Skeletal muscle tissue (tissue), 4 donors: ENCODE measurements around the gene SEMA6D. TPM values are rescaled to one million over a fixed set of nuclear protein-coding genes. Genes with fewer than 3 reads are reported as not detected.
"Not testable (repeated sequence)": the region's sequence is repeated elsewhere in the genome, so short reads cannot be mapped to it uniquely, and the experiment has no call there.

ENCODE experiments used
- H3K27ac ChIP-seq: one replicate; pipeline ENCODE4 v1.7.0; 2013; ENCODE audit warnings: mild to moderate bottlenecking, low read depth, low read length, inconsistent platforms
- H3K27me3 ChIP-seq, 3 donors: one replicate each; pipeline ENCODE4 v1.7.0; 2013; ENCODE audit warnings: low read length in 3 of 3; ENCODE audit not compliant: control insufficient read depth in 3 of 3, insufficient read depth in 3 of 3
- H3K36me3 ChIP-seq, 3 donors: one replicate each; pipeline ENCODE4 v1.7.0; 2013; ENCODE audit warnings: low read length in 3 of 3; ENCODE audit not compliant: control insufficient read depth in 3 of 3, insufficient read depth in 3 of 3
- H3K4me1 ChIP-seq, 3 donors: one replicate each; pipeline ENCODE4 v1.7.0; 2013; ENCODE audit warnings: low read length in 3 of 3, mild to moderate bottlenecking in 3 of 3; ENCODE audit not compliant: control insufficient read depth in 3 of 3, insufficient read depth in 3 of 3
- H3K4me3 ChIP-seq, 3 donors: one replicate each; pipeline ENCODE4 v1.7.0; 2013; ENCODE audit warnings: low read length in 3 of 3
- H3K9ac ChIP-seq, 3 donors: one replicate each; pipeline ENCODE4 v1.7.0; 2013; ENCODE audit warnings: low read length in 3 of 3, mild to moderate bottlenecking in 3 of 3, moderate library complexity in 2 of 3, low read depth in 1 of 3
- H3K9me3 ChIP-seq, 3 donors: one replicate each; pipeline ENCODE4 v1.7.0; 2013; ENCODE audit warnings: low read length in 3 of 3; ENCODE audit not compliant: control insufficient read depth in 3 of 3
- total RNA-seq: library from RNA; depleted of rRNA; stranded (reverse); fragments of >200 nt; gene quantifications from one replicate; pipeline ENCODE4 v1.2.3, GENCODE V29; 2014
- donor health status: Osteomylitis.

The SEMA6D gene
- total RNA-seq, 1 donor from 2014 or later: 26.6 TPM

DNA sequence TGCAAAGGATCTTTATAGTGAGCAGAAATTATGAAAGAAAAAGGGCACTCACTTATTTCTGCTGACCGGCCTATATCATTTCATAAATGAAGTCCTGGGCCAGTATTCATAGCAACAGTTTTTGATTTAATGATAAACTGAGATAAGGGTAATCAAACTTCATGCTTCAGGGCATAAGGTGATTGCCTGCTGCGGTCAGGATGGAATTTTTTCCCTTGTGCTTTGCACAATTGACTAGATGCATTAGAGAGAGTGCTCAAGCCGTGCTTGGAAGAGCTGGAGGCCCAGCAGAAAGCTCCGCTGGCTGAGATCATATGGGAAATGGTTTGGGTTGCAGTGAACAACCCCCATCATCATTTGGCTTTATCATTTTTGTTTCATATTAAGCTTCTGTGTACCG lies 10.4 kb downstream of the SEMA6D start:
- peaks cover 48 to 74% (median 54%) of the 10 kb centered on the region in 3 donors for H3K4me1 ChIP-seq
- no peaks in the 10 kb centered on the region for H3K27me3 ChIP-seq
- H3K4me3 ChIP-seq: no peak overlapping the region
- H3K9ac ChIP-seq: peak overlapping the region in 1 of 3 donors; percentile 25
- H3K9me3 ChIP-seq: no peaks in the 10 kb centered on the region
- H3K27ac ChIP-seq: peak overlapping the region; percentile 94
- no peaks in the 10 kb centered on the region for H3K36me3 ChIP-seq

- Histone ChIP-seq H3K27me3 (no peaks in the 10 kb centered on the region), H3K36me3 (no peaks in the 10 kb centered on the region), H3K9me3 (no peaks in the 10 kb centered on the region), H3K4me3 (no peak overlapping the region), H3K4me1 (peaks cover 46 to 68% (median 49%) of the 10 kb centered on the region in 3 donors), H3K27ac (peak overlapping the region; percentile 94), H3K9ac (no peak overlapping the region)
Measured at GRCh38 chr15:47728426-47728825, 11.1 kb downstream of the SEMA6D start.

- Histone ChIP-seq H3K9ac (no peak overlapping the region), H3K27me3 (no peaks in the 10 kb centered on the region), H3K4me3 (no peak overlapping the region), H3K27ac (peak overlapping the region; percentile 94), H3K9me3 (no peaks in the 10 kb centered on the region), H3K36me3 (no peaks in the 10 kb centered on the region), H3K4me1 (peaks cover 43 to 68% (median 46%) of the 10 kb centered on the region in 3 donors)
Measured at GRCh38 chr15:47728886-47729285, 11.6 kb downstream of the SEMA6D start.

DNA sequence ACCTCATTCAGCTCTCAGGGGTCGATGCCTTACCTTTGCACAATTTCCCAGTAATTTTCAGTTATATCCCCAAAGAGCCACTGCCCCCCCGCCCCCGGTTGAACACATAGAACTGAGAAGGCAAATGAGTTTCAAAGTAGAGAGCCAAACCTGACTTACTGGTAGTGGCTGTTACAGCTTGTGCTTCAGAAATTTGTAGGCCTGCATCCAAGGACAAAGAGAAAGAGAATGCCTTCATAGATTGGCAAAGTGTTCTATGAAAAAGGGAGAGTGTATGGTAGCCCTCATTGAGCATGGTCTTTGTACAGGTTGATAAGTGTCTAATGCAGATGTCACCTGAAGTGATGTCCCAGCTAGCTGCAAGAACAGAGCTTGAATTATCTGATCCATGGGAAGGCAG lies 13.9 kb downstream of the SEMA6D start:
- Histone ChIP-seq H3K4me3 (no peak overlapping the region), H3K9me3 (no peaks in the 10 kb centered on the region), H3K27me3 (no peaks in the 10 kb centered on the region), H3K4me1 (peaks cover 30 to 65% (median 42%) of the 10 kb centered on the region in 3 donors), H3K9ac (no peak overlapping the region), H3K36me3 (no peaks in the 10 kb centered on the region), H3K27ac (no peak overlapping the region)

GRCh38 chr15:47732248-47732647 lies 14.9 kb downstream of the SEMA6D start:
- no peaks in the 10 kb centered on the region for H3K27me3 ChIP-seq
- no peaks in the 10 kb centered on the region for H3K9me3 ChIP-seq
- no peak overlapping the region for H3K9ac ChIP-seq
- H3K36me3 ChIP-seq: no peaks in the 10 kb centered on the region
- no peak overlapping the region for H3K4me3 ChIP-seq
- H3K4me1 ChIP-seq: peaks cover 20 to 60% (median 45%) of the 10 kb centered on the region in 3 donors
- no peak overlapping the region for H3K27ac ChIP-seq

DNA sequence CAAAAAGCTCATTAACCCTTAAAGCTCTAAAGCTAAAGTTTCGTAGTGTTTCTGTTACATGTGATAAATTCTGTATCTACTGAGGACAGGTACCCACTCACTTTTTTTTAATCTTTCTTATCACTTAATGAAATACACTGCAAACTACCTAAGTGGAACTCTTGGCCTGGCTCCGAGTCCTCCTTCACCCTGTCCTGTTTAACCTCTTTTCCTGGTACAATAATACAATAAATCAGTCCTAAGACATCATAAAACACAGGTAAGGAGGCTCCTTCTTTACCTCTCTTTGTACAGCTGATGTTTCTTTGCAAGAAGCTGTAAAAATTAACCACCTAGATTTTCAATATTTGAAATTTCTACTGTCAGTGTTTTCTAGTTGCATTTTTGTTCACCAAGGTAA lies 15.8 kb downstream of the SEMA6D start:
- H3K36me3 ChIP-seq: no peaks in the 10 kb centered on the region
- no peak overlapping the region for H3K4me3 ChIP-seq
- no peaks in the 10 kb centered on the region for H3K9me3 ChIP-seq
- H3K4me1 ChIP-seq: peaks cover 14 to 60% (median 38%) of the 10 kb centered on the region in 3 donors
- no peak overlapping the region for H3K9ac ChIP-seq
- no peaks in the 10 kb centered on the region for H3K27me3 ChIP-seq
- H3K27ac ChIP-seq: peak overlapping the region; percentile 2

- Histone ChIP-seq H3K36me3 (no peaks in the 10 kb centered on the region), H3K9ac (peak overlapping the region; percentile 24 to 75 (median 33)), H3K9me3 (no peaks in the 10 kb centered on the region), H3K27ac (peak overlapping the region; percentile 63), H3K27me3 (no peaks in the 10 kb centered on the region), H3K4me3 (peak overlapping the region in 2 of 3 donors; percentile 6 to 39), H3K4me1 (peaks cover 10 to 47% (median 31%) of the 10 kb centered on the region in 3 donors)
Measured at GRCh38 chr15:47736143-47736786, 19.0 kb downstream of the SEMA6D start.

DNA sequence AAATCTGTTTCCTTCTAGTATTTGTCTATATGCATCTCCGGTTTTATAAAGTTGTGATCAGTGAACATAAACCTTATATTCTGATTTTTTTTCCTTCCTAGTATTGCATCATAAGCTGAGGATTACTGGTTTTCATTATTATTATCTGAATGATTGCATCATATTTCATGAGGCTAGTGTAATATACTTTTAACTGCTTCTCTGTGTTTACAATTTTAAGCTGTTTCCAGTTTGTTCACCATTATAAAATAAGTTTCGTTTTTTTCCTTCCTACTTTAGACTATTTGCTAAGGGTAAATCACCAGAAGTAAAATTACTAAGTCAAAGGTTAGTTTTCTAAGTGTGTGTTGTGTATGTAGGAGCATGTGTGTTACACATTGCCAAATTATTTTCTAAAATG lies 20.2 kb downstream of the SEMA6D start:
- Histone ChIP-seq H3K9me3 (no peaks in the 10 kb centered on the region), H3K36me3 (no peaks in the 10 kb centered on the region), H3K9ac (peak overlapping the region in 1 of 3 donors; percentile 75), H3K27me3 (no peaks in the 10 kb centered on the region), H3K4me1 (peaks cover 14 to 48% (median 36%) of the 10 kb centered on the region in 3 donors), H3K4me3 (no peak overlapping the region), H3K27ac (no peak overlapping the region)

DNA sequence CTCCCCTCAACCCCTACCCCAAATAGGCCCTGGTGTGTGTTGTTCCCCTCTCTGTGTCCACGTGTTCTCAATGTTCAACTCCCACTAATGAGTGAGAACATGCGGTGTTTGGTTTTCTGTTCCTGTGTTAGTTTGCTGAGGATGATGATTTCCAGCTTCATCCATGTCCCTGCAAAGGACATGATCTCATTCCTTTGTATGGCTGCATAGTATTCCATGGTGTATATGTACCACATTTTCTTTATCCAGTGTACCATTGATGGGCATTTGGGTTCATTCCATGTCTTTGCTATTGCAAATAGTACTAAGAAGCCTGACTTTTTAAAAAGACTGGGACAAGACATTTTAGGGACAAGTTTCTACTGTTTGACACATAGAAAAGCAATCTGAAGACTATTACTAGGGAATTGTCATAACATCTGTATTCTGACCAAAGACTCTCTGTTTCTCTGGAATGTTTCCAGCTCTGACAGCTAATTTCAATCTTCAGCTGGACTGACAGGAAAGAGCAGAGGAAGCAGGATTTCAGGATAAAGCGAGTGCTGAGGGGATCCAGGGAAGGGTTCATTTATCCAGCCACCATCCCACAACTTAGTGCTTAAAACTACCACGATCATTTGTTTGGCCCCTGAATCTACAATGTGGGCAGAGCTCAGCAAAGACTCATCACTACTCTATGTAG lies 21.0 kb downstream of the SEMA6D start:
- not testable (repeated sequence) for H3K36me3 ChIP-seq, H3K4me3 ChIP-seq, H3K9ac ChIP-seq, H3K27me3 ChIP-seq, H3K9me3 ChIP-seq, H3K27ac ChIP-seq
- H3K4me1 ChIP-seq: peaks cover 16 to 50% (median 33%) of the 10 kb centered on the region in 3 donors

DNA sequence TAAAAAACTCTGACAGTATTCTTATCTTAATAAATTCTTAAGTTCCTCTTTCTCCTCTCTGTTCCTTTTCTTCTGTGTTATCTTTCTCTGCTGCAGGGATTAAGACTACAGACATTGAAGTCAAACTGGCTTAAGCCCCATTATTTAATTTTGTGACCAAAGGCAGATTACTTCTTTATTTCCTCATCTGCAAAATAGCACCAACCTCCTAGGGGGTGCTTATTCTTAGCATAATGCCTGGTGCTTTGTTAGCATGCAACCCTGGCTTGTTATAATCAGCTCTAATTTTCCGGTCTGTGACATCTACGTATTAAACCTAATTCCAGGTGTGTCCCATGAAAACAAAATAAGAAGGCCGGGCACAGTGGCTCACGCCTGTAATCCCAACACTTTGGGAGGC lies 23.8 kb downstream of the SEMA6D start:
- peaks cover 20 to 36% (median 31%) of the 10 kb centered on the region in 3 donors for H3K4me1 ChIP-seq
- H3K9ac ChIP-seq: no peak overlapping the region
- peaks cover 0 to 8% (median 0%) of the 10 kb centered on the region in 3 donors for H3K36me3 ChIP-seq
- no peaks in the 10 kb centered on the region for H3K27me3 ChIP-seq
- no peak overlapping the region for H3K27ac ChIP-seq
- no peaks in the 10 kb centered on the region for H3K9me3 ChIP-seq
- no peak overlapping the region for H3K4me3 ChIP-seq
